HG03565 (cell line): ENCODE measurements around the gene IL36A.

Experiments used
- ATAC-seq: cut with Tn5 transposase; IDR thresholded peaks from one replicate; pipeline ENCODE4 v1.9.1; 2021; ENCODE audit warnings: mild to moderate bottlenecking, moderate library complexity; ENCODE audit not compliant: unreplicated experiment

IL36A gene, protein sequence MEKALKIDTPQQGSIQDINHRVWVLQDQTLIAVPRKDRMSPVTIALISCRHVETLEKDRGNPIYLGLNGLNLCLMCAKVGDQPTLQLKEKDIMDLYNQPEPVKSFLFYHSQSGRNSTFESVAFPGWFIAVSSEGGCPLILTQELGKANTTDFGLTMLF

DNA sequence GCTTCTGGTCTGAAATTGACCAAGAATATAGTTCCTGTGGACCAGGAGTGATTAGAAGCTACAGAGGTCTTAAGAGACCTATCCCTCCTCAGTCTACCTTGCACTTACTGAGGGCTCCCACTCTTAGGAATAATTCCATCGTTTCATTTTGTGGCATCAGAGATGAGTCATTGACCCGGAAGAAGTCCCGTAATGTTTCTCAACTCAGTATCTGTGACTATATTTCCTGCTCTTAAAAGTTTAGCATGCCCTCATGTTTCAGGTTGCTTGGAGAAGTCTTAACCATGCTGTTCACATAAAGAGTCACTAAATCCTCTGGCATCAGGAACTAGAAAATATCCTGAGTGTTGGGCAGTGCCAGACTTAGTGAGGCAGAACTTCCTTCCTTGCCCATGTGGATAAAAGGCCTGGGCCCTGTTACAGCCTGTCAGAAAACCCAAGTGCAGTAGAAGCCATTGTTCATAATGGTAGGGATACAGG, at the start of gene IL36A:
Gene IL36A, plus strand, starts transcription at position 430 of the 480 bp plus-strand sequence. CDS start 413 bp downstream, outside the sequence.
- no peak for ATAC-seq

DNA sequence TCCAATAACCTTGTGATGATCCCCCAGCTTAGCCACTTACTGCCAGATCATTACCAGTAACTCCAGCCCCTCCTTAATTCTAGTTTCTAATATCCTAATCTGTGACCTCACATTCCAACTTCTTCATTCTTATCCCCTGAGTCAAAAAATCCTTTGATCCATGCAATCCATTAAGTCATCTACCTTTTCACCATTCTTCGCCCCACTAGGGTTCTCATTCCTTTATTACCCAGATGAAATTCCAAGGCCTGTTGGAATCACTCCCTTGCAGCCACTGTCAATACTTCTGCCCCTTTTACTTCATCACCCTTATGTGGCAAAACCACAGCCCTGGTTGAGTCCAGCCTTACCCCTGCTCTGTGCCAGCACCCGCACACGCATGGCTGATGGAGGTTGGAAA, 47.7 kb upstream of the IL36A start:
- no peak for ATAC-seq

DNA sequence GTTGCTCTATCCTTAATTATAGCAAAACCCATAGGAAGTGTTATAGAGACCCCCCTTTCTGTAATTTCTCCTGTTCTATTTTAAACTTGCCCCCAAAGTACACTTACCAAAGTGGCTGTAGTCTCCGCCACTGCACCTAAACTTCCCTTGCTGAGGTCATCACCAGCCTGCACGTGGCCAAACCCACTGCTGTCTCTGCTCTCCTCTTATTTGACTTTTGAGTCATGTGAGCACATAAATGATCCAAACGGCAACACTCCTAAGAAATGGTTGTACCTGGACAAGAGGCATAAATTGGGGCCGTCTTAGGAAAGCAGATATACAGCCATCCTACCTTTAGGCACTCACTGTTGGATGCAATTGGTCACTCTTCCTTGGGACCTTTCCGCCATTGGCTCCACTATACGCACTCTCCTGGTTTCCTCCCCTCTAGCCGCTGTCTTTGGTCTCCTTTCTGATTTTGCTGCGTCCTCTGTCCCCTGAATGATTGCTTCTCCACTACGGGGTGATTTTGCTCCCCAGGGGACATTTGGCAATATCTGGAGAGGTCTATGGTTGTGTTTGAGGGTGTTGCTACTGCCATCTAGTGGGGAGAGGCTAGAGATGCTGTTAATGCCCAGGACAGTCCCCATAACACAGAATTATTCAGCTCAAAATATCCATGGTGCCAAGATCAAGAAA, 46.7 kb upstream of the IL36A start:
- no peak for ATAC-seq

DNA sequence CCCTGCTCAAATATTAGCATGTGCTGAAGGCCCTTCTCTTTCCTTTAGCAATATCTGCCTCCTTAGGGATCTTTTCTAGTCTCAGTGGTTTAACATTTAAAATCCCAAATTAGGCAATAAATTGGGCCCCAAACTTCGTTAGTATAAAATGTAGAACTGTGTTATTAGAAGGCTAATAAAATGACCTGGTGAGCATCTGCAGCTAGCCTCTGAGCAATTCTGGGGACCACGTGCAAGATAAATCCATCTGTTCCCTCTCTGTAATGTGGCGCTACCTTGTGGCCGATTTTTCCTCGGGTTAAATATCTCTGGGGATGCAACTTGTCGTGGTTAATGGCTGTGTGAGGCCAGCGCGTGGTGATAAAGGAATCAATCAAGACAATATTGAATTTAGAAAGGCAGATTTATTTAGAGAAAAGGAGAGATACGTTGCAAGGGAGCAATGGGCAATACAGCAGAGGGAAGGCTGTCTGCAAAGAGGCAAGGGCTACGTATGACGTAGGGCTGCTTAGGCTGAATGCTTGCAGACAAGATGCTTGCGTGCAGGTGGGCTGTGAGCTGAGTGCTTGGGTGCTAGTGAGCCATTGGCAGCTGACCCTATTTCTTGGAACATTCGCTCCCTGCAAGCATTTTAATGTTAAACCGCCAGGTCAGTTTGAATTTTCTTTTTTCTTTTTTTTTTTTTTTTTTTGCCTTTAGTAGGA, 46.0 kb upstream of the IL36A start:
- ATAC-seq = no peak

DNA sequence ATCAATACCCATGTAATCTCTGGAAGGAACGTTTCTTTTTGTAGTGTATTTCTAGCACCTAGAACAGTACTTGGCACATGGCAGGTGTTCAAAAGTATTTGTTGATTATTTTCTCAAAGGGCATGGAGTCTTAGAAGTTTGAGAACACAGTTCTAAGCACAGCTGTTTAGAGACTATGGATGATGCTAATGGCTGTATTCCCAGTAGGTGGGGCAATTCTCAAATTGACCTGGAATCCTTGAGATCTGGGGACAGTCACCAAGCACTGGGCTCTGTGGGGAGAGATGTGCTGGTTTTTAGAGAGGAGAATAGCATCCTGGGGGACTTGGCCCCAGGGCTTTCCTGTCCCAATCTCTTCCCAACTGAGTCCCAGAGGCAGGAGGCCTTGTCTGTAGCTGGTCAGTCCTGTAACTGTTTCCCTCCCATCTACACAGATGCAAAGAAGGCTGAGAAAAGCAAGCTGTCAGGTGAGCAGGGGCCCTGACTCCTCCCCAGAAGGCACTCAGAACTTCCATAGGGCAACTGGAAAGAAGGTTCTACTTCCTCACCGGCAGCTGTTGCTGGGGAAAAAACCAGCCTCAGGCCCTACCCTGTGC, 44.9 kb upstream of the IL36A start:
- no peak for ATAC-seq

DNA sequence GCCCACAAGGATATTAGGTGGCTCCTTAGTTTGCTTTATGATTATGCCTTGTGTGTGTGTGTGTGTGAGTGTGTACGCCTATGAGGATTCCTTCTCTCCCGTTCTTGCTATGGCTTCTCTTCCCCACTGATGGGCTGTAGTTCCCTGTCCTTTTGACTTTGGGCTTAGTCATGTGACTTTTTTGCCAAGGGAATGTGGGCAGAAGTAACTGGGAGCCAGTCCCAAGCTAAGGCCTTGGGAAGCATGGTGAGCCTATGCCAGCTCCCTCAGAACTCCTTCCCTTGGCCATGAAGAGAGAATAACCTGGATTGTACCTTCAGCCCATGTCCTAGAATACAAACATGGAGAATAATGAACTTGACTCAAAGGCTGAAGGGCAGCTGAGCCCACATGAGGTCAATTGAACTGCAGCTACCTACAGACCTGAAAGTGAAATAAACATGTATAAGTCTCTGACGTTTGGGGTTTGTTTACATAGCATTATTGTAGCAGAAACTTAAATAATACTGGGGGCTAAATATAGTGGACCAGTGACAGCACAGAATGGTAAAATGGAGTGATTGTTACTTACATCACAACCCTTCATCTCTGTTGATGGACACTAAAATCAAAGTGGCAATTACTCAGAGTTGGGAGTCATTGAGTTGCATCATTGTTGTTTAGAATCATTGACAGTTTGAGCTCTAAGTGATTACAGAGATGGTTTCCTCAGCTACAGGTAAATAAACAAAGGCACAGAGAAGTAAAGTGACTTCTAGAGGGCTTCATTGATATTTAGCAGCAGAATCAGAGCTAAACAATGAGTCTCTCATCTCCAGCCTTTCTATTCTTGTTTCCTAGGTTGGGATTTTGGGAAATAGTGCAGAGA, 42.7 kb upstream of the IL36A start:
- ATAC-seq = no peak

DNA sequence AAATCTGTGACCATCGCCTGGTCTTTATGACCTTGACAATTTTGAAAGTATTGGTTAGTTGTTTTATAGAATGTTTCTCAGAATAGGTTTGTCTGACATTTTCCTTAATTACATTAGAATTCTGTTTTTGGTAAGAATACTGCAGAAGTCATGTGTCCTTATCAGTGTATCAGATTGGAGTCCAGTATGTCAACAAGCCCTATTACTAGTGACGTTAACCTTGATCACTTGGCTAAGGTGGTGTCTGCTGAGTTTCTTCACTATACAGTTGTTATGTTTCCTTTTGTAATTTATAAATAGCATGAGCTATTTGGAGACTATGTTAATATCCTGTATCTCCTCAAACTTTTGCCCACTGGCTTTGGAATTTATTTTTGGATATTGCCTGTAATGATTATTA, 38.2 kb upstream of the IL36A start:
- ATAC-seq = no peak

DNA sequence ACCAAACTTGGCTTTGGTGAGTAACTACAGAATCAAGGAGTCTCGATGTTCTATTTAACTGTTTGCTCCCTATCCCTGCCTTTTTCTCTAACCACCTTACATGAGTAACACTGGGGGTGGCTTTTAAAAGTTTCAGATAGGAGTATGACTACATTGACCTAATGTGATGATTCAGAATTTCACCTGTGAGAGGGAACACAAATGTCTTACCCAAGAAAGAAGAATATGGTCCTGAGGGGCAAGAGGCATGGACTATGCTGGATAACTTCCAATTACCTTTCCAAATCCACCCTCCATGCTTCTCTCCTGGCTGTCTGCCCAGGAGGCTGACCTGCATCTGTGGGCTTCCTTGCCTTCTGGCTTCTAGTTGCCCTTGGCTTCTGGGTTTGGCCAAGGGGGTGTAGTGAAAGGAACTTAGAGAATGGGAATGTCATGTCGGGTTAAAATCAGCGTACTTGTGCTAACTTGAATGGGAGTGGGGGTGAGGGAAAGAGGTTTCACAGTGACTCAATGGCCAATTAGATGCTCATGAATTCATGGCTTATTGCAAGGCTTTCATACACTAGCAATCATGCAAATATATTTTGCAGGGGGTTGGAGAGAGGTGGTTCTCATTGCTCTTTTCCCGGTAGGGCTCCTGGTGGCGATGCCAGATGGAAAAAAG, 32.7 kb upstream of the IL36A start:
- no peak for ATAC-seq

DNA sequence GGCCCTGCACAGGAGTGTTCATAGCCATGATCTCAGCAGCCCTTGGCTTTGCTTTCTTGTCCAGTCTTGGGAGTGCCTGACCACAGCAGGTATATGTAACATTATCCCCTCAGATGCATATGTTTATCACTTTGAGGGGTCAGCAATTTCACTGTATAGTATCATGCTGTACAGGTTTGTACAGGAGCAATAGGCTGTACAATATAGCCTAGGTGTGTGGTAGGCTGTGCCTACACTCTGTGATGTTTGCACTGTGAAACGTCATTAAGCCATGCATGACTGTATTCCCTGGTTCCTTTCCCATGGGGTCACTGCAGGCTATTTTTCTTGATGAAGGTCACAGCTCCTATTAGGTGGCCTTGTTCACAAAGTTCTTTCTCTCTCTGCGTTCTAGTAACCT, 32.1 kb upstream of the IL36A start:
- no peak for ATAC-seq

DNA sequence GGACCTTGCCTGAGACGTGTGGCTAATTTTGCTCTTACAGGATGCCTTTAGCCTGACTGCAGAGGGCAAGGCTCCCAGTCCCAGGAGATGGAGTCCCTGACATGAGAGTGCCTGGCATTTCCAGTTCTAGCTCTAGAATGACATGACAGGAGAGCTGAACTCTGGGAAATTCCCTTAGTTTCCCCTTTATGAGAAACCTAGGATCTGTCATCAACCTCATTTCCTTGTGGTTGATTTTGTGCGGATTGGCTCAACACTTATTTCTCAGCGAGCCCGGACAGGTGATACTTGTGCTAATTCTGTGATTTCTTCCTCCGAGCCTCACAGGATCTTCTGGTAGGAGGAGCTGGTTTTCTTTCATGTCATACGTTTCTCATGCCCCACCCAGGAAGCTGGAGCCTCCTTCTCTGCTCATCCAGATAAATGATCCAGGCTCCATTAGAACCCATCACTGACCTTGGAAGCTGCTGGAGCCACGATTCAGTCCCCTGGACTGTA, 27.7 kb upstream of the IL36A start, which contains the start of gene IL36G:
Gene IL36G, plus strand, starts transcription at position 448 of the 498 bp plus-strand sequence. CDS start 633 bp downstream, outside the sequence.
- ATAC-seq = no peak

DNA sequence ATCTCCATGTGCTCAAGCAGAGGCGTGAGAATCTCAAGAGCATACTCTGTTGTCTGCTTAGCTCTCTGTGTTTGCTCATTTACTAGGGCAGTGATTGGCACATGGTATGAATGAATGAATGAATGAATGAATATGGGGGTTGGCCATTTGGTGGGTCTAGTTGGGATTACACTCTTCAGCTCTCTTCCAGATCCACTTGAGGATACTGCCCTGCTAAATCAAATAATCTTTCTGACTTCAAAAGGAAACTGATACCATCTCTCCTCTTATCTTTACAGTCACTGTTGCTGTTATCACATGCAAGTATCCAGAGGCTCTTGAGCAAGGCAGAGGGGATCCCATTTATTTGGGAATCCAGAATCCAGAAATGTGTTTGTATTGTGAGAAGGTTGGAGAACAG, 25.5 kb upstream of the IL36A start:
- no peak for ATAC-seq

DNA sequence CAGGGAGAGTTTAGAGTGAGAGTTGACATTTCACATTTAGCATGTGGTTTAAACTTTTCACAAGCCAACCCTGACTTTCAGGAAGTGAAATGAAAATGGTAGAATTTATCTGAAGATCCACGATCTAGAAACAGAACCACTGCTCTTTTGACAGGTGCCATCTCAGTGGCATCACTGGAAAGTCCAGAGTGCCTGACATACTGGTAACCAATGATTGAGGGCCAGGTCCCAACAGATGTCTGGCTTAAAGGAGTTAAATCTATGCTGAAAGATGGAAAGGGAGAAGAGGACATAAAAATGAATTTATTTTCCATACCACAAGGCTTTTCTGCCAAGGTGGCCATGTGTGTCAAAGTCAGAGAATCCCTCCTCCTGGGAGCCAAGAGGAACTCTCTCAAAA, 24.7 kb upstream of the IL36A start:
- no peak for ATAC-seq

DNA sequence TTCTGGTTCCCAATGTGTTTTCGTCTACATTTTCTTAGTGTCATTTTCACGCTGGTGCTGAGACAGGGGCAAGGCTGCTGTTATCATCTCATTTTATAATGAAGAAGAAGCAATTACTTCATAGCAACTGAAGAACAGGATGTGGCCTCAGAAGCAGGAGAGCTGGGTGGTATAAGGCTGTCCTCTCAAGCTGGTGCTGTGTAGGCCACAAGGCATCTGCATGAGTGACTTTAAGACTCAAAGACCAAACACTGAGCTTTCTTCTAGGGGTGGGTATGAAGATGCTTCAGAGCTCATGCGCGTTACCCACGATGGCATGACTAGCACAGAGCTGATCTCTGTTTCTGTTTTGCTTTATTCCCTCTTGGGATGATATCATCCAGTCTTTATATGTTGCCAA, 20.2 kb upstream of the IL36A start:
- no peak for ATAC-seq

DNA sequence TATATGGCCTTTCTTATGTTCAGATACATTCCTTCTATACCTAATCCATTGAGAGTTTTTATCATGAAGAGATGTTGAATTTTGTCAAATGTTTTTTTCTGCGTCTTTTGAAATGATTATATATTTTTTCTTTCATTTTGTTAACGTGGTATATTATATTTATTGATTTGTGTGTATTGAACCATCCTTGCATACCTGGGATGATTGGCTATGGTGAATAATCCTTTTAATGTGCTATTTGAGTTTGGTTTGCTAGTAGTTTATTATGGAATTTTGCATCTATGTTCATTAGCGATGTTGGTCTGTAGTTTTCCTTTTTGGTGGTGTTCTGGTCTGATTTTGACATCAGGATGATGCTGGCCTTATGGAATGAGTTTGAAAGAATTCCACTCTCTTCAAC, 15.6 kb upstream of the IL36A start:
- no peak for ATAC-seq

DNA sequence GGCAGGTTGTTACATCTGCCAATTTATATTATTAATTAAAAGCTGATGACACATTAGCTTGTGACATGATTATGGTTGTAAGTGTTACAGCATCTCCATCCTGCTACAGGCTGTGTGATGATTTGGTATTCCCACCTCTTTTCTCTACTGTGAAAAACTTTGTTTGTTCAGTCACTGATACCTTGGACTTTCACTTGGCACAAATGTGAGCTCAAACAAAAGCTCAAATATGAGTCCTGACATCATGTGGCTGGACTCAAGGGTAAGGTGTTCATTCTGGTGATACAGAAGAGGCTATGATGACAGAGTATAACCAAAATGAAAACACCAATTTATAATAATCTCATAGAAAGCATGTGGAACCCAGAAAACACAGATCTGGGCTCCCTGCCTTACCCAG, 11.4 kb upstream of the IL36A start:
- no peak for ATAC-seq

DNA sequence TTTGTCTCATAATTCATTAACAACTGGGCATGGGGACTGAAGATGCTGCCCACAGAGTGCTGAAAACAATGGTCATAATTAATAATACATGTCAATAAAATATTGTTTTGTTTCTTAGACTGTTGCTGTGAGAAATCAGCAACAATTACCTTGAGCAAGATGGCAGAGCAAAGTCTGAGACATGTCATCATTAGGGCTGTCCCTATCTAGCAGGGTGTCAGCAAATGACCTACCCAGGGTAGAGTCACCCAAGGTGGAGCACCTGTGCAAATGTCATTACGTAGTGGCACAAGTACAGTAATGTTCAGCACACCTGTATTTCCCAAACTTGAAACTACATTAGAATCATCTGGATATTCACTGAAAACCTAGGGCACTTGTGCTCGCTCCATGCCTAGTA, 10.6 kb upstream of the IL36A start:
- no peak for ATAC-seq

DNA sequence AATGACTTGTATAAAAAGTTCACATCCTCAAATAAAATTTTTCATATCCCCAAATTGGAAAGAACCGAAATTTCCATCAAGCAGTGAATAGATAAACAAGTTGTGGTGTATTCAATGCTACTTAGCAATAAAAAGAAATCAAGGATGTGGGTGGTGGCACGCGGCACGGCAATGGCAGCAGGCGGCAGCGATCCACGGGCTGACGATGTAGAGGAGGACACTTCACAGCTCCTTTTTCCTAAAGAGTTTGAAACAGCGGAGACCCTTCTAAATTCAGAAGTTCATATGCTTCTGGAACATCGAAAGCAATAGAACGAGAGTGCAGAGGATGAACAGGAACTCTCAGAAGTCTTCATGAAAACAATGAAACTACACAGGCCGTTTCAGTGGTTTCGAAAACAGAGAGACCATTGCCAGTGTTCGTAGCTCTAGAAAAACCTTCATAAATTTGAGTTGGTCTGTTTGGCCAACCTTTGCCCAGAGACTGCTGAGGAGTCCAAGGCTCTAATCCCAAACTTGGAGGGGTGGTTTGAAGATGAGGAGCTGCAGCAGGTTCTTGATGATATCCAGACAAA, 9.8 kb upstream of the IL36A start:
- ATAC-seq = no peak

DNA sequence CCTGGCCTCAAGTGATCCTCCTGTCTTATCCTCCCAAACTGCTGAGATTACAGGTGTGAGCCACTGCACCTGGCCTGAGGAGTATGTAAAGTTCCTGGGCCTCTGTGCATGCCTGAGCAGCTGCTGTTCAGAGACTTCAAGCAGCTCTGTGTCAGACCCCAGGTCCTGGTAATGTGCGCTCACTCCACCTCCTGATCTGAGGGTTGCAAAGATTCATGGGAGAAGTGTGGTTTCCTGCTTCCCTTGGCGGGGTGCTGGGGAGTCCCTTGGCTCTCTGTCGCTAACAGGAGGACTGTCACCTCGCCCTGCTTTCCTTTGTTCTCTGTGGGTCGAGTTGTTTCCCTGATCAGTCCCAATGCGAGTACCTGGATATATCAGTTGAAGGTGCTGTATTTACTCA, 8.6 kb upstream of the IL36A start:
- no peak for ATAC-seq

DNA sequence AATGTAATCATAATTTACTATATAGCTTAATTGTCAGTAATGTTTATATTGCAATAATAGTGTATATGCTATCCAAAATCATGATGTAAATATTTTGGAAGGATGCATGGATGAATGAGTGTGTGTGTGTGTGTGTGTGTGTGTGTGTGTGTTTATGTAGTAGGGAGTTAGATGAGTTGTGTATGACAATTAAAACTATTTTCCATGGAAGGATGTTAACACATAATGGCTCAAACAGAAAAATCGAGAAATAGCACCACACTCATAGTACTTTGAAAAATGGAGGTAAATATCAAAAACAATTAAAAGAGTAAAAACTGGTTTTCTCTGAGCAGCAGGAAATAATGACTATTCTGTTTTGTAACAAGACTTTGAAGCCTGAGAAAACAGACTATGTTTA, 8.1 kb upstream of the IL36A start:
- ATAC-seq = no peak

DNA sequence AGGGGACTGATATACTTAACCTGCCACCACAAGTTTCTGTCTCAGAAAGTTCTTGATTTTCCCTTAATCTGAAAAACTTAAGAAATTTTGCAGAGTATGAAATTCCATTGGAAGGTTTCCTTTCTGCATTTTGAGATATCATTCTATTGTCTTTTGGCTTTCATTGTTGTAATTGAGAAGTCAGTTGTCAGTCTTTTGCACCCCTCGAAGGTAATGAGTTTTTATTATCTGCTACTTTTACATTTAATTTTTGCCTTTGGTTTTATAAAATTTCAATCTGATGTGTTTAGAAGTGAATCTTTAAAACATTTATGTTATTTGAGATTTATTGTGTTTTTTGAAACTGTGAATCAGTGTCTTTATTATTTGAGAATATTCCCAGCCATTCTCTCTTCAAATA, 4.8 kb upstream of the IL36A start:
- ATAC-seq = no peak
